ENCODE data around the gene HOXB7. TPM values are rescaled to one million over a fixed set of nuclear protein-coding genes. Genes with fewer than 3 reads are reported as not detected.

Gene HOXB7
- total RNA-seq, 1 experiment from 2014 or later = not detected

- TF ChIP-seq IRF1 (CRISPR knock-in tag; IDR thresholded peaks at IDR 0.05) (no peak), CBFB (CRISPR knock-in tag; IDR thresholded peaks at IDR 0.05; ENCODE audit: low read depth) (no peak), CREB1 (CRISPR knock-in tag; IDR thresholded peaks at IDR 0.05) (no peak), TP53 (CRISPR knock-in tag; IDR thresholded peaks at IDR 0.05) (no peak), IRF2 (CRISPR knock-in tag; IDR thresholded peaks at IDR 0.05; ENCODE audit: borderline replicate concordance, low read depth) (no peak)
These were observed 4.5 kb upstream of the HOXB7 start, which contains the start of gene HOXB8 (continued) for GRCh38 chr17:48615047-48615962.

DNA sequence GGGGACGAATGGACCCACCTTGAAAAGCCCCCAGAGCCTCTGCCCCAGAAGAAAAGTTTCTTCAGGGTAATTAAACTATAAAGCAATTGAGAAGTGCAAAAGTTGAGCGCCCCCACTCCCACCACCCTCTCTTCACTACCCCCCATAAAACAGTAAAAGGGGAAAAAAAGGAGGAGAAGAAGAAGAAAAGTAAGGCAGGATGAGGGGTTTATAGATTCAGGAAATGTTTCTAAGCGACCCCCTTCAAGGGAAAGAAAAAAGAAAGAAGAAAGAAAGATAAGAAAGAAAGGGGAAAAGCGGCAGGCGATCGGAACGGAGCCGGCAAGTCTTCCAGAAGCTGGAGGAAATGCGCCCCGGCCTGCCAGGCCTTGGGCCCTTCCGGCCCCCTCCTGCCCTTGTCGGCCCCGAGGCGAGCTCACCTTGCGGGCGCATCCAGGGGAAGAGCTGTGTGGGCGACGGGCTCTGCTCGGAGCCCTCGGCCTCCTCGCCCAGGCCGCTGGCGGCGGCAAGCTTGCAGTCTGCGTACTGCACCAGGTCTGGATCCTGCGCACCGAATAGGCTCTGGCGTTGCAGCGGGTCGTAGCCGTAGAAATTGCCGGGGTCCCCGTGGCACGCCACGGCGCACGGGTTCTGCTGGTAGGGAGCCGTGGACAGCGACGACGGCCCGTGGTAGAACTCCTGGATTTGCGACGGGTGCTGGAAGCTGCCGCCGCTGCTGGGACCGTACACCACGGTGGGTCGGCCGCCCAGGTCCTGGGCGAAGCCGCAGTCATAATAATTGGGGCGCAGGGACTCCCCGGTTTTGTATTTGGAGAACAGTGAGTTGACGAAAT lies 3.3 kb upstream of the HOXB7 start:
- no peaks in the 10 kb centered on the region for H3K36me3 Mint-ChIP-seq
- H3K27me3 Mint-ChIP-seq (ENCODE audit: low read depth) = peaks cover 100% of the 10 kb centered on the region; the same call in 1 of the 2 replicates
- POLR2A ChIA-PET = no interaction called here
- H3K4me3 Mint-ChIP-seq = no peak overlapping the region; the same call in 1 of the 2 replicates
- no peak for ATAC-seq
- CTCF ChIA-PET = interaction anchor here (0.6 to 1.4 kb wide), 9 partner anchors 8 to 589 kb away, joined by 3 to 6 read pairs (median 4); no protein-coding TSS in a partner anchor
- no peaks in the 10 kb centered on the region for H3K9me3 Mint-ChIP-seq
- DNase-seq (ENCODE audit: low spot score) = no peak
- H3K27ac Mint-ChIP-seq = no peak overlapping the region
- TF ChIP-seq ATF6 (CRISPR knock-in tag; IDR thresholded peaks at IDR 0.05) = no peak
- TF ChIP-seq USF1 (CRISPR knock-in tag; IDR thresholded peaks at IDR 0.05) = no peak
- TF ChIP-seq STAT6 (CRISPR knock-in tag; conservative IDR thresholded peaks at IDR 0.05; ENCODE audit: low read depth) = no peak
- TF ChIP-seq, protein P1, sequence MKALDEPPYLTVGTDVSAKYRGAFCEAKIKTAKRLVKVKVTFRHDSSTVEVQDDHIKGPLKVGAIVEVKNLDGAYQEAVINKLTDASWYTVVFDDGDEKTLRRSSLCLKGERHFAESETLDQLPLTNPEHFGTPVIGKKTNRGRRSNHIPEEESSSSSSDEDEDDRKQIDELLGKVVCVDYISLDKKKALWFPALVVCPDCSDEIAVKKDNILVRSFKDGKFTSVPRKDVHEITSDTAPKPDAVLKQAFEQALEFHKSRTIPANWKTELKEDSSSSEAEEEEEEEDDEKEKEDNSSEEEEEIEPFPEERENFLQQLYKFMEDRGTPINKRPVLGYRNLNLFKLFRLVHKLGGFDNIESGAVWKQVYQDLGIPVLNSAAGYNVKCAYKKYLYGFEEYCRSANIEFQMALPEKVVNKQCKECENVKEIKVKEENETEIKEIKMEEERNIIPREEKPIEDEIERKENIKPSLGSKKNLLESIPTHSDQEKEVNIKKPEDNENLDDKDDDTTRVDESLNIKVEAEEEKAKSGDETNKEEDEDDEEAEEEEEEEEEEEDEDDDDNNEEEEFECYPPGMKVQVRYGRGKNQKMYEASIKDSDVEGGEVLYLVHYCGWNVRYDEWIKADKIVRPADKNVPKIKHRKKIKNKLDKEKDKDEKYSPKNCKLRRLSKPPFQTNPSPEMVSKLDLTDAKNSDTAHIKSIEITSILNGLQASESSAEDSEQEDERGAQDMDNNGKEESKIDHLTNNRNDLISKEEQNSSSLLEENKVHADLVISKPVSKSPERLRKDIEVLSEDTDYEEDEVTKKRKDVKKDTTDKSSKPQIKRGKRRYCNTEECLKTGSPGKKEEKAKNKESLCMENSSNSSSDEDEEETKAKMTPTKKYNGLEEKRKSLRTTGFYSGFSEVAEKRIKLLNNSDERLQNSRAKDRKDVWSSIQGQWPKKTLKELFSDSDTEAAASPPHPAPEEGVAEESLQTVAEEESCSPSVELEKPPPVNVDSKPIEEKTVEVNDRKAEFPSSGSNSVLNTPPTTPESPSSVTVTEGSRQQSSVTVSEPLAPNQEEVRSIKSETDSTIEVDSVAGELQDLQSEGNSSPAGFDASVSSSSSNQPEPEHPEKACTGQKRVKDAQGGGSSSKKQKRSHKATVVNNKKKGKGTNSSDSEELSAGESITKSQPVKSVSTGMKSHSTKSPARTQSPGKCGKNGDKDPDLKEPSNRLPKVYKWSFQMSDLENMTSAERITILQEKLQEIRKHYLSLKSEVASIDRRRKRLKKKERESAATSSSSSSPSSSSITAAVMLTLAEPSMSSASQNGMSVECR (CRISPR knock-in tag; IDR thresholded peaks at IDR 0.05; ENCODE audit: borderline replicate concordance) = no peak
- no peak for TF ChIP-seq NFE2L1 (CRISPR knock-in tag; IDR thresholded peaks at IDR 0.05)
- TF ChIP-seq, protein P2, sequence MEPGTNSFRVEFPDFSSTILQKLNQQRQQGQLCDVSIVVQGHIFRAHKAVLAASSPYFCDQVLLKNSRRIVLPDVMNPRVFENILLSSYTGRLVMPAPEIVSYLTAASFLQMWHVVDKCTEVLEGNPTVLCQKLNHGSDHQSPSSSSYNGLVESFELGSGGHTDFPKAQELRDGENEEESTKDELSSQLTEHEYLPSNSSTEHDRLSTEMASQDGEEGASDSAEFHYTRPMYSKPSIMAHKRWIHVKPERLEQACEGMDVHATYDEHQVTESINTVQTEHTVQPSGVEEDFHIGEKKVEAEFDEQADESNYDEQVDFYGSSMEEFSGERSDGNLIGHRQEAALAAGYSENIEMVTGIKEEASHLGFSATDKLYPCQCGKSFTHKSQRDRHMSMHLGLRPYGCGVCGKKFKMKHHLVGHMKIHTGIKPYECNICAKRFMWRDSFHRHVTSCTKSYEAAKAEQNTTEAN (CRISPR knock-in tag; IDR thresholded peaks at IDR 0.05) = no peak
- no peak for TF ChIP-seq MXD4 (CRISPR knock-in tag; IDR thresholded peaks at IDR 0.05; ENCODE audit: borderline replicate concordance)
- no peak for TF ChIP-seq GRHL2 (CRISPR knock-in tag; IDR thresholded peaks at IDR 0.05; ENCODE audit: insufficient replicate concordance, severe bottlenecking)
- peaks cover 38% of the 10 kb centered on the region for H3K4me1 Mint-ChIP-seq
